HG02798 (cell line): ENCODE measurements around the gene CUX1.
"Not testable (repeated sequence)": the region's sequence is repeated elsewhere in the genome, so short reads cannot be mapped to it uniquely, and the experiment has no call there.

Experiments
- ATAC-seq: cut with Tn5 transposase; IDR thresholded peaks from one replicate; pipeline ENCODE4 v1.9.1; 2021; ENCODE audit warnings: mild to moderate bottlenecking; ENCODE audit not compliant: unreplicated experiment, poor library complexity

CUX1 gene

DNA sequence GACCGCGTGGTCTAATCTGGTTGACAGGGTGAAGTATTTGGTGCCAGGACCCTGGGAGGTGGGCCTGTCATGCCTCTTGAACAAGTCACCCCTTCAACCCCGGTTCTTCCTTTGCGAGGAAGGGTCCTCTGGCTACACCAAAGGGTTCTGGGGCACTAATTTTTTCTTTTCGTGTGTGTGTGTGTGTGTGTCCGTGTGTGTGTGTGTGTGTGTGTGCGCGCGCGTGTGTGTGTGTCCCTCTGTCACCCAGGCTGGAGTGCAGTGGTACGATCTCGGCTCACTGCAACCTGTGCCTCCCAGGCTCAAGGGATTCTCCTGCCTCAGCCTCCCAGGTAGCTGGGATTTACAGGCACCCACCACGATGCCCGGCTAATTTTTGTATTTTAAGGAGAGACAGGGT, 483.9 kb downstream of the CUX1 start:
- not testable (repeated sequence) for ATAC-seq

DNA sequence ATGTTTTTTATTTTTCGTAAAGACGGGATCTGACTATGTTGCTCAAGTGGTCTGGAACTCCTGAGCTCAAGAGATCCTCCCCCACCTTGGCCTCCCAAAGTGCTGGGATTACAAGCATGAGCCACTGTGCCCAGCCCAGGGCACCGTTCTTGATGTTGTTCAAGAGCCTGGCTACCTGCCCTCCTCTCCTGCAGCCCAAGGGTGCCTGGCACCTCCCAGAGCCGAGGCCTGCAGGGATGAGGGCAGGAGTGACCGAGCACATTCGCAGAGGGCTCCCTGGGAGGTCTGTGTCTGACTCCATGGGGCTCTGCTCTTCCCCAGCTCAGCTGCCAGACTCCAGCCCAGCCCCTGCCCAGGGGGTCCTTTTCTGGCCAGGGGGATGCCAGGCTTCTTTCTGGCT, 484.6 kb downstream of the CUX1 start:
- no peak for ATAC-seq

DNA sequence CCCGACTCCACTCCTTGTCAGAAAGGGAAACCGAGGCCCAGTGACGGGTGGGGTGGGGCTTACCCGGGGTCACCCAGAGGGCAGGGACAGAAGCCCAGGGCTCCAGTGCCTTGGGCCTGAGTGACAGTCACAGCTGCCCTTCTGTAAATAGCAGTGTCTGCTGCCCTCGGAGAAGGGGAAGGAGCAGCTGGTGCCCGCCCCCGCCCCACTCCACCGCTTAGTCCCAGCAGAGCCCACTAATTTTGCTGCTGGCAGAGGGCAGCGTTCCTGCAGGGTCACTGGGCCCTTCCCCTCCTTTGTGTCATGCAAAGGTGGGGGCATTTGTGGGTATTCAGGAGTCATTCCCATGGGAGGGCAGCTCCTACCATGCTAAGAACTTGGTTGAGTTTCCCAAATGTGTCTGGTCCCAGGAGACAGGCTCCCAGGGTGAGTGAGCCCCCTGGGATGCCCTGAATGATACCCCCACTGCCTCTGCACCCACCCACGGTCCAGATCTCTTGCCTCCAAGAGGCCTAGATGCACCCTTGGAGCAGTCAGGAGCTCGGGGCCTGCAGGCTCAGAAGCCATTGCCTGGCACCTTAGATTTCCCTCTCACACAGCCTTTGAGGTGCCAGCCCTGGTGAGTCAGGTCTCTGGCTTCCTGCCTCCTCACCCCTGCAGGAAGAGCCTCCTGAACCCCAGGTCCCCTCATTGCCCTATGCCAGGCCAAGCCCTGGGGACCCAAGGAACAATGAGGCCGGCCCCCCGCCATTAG, 486.4 kb downstream of the CUX1 start:
- no peak for ATAC-seq

DNA sequence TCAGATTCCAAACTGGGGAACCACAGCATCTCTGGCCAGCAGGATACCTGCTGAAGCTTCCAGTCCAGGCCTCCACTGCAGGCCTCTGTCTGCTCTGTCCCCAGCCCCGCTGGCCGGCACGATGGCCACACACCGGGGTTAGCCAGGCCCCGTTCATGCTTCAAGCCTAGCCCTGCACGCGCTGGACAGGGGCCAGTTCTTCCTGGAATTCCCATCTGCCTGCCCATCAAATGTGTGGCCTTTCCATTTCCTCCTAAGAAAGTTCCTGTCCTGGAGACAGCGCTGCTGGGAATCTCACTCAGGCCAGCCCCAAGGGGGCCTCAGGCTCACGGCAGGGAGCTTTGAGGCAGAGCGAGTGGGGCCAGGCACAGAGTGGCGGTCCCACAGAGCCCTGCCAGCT, 487.2 kb downstream of the CUX1 start:
- no peak for ATAC-seq

DNA sequence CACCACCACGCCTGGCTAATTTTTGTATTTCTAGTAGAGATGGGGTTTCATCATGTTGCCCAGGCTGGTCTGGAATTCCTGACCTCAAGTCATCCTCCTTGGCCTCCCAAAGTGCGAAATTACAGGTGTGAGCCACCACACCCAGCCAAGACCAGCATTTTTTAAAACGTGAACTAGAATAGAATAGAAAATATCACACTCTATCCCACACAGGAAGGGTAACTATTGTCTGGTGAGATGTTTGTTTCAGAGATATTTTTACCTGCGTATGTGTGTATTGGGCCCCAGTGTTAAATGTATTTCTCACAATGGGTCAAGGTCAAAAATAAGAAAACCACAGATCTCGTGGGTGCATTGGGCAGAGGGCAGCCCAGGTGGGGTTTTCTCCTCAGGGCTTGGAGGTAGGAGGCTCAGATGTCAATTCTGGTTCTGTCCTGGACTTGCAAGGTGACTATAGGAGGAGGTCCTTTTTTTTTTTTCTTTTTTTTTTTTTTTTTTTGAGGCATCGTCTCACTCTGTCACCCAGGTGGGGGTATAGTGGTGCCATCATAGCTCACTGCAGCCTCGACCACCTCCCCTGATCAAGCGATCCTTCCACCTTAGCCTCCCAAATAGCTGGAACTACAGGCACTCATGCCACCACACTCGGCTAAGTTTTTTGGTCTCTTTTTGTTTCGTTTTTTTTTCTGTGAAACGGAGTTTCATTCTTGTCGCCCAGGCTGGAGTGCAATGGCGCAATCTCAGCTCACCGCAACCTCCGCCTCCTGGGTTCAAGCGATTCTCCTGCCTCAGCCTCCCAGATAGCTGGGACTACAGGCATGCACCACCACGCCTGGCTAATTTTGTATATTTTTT, 488.2 kb downstream of the CUX1 start:
- ATAC-seq = peak; percentile 66

DNA sequence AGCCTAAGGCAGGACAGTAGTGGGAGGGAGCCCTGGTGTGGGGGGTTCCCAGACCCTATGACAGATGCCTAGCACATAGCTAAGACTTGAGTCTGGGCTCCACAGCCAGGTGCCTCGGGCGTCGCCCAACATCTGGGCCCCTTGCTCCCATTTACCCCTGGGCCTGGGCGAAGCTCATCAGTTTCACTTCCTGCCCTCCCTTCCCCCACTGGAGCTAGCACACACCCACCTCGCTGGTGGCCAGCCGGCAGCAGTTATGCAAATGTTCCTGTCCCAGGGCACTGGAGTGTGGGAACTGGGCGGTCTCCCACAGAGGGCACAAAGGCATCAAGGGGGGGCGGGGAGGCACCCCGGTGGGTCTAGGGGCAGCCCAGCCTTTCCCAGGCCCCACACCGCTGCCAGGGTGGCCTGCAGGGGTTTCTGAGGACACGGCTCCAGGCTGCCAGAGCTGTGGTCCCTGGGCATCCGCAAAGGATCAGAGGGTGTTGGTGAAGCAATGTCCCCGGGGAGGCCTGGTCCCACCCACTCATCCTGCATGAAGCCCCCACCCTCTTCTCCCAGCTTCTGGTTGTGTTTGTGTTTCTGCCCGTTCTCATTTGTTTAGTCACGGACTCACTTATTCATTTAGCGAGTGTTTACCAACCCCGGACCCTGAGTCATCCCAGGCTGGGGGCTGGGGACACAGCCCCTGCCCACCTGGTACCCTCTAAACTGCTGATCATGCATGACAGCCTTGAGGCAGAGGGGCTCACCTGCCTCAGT, 489.7 kb downstream of the CUX1 start:
- peak; percentile 72 for ATAC-seq

DNA sequence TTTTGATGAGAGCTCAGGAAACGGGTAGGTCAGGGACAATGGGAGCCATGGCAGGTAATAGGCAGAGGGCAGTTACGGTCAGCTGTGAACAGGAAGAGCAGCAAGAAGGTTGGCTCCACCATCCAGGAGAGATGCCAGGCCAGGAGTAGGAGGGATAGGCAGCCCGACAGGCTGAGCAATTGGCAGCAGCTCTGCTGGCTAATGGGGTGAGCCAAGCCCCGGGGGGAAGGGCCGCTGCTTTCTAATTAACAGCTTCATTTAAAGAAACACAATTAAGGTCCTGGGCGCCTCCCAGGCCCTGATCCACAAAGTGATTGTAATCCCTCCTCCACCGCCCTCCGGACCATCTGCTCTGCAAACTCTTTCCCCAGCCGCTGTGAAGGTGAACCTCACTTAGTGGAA, 493.0 kb downstream of the CUX1 start:
- no peak for ATAC-seq

DNA sequence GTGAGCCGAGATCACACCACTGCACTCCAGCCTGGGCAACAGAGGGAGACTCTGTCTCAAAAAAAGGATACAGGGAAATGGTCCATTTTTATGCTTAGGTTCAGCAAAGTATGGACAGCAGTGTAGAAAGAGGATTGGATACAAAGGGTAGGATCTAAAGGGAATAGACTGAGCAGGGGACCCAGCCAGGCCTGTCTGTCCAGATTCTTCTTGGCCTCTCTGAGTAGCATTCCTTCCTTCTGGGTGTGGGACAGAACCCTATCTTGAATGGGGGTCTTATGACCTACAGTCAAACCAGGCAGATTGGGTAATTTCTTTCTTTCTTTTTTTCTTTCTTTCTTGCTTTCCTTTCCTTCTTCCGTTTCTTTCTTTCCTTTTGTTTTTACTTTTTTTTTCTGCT, 494.9 kb downstream of the CUX1 start:
- ATAC-seq = no peak

DNA sequence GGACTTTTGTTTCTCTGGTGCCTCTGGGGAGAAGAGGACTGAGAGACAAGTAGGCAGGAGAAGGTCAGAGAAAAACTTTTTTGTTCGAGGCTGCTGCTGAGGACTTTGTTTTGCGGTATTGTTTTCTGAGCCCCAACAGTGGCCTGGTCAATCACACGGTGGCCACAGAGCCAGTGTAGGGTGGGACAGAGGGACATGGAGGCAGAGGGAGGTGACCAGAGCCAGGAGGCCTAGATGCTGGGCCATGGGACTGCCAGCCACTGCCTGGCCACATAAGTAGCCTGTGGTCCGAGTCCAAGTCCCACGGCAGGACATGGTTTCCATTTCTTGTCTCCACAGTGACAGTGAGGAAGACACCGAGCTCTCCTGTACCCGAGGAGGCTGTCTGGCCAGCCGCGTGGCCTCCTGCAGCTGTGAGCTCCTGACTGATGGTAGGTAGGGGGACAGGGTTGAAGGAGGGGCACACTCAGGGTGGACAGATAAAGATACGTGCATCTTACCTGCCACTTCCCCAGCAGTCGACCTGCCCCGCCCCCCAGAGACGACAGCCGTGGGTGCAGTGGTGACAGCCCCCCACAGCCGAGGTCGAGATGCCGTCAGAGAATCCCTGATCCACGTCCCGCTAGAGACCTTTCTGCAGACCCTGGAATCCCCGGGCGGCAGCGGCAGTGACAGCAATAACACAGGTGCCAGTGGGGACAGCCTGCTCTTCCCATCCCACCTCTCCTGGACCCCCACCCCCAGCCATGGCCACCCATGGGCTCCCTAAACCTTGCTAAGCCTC, 496.8 kb downstream of the CUX1 start:
- ATAC-seq = no peak

DNA sequence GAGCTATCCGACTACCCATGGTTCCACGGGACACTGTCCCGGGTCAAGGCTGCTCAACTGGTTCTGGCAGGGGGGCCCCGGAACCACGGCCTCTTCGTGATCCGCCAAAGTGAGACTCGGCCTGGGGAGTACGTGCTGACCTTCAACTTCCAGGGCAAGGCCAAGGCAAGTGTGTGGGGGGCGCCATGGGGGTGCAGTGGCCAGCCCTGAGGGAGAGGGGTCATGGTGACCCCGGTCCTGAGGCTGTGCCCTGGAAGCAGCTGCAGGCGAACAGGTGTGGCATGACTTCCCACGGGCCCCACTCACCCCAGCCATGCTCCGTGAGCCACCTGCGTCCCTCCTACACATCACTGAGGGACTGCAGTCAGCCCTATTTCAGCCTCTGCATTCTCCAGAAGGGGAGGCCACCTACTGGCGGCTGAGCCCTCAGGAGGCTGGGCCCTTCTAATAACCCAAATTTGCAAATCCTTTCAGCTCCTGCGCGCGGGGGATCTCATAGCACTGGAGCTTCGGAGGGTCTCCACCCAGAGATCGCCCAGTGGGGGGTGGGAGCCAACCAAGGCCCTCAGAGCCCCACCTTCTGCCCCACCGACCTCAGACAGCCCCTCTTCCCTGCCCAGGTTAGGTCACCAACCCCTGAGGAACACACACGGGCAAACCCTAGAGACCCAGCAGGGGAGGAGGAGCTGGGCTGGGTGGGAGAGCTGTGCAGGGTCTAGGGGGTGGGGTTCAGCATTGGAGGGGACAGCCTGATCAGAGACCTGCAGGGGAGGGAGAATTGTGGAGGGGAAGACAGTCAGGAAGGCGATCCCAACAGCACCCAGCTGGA, 500.0 kb downstream of the CUX1 start:
- ATAC-seq = no peak

DNA sequence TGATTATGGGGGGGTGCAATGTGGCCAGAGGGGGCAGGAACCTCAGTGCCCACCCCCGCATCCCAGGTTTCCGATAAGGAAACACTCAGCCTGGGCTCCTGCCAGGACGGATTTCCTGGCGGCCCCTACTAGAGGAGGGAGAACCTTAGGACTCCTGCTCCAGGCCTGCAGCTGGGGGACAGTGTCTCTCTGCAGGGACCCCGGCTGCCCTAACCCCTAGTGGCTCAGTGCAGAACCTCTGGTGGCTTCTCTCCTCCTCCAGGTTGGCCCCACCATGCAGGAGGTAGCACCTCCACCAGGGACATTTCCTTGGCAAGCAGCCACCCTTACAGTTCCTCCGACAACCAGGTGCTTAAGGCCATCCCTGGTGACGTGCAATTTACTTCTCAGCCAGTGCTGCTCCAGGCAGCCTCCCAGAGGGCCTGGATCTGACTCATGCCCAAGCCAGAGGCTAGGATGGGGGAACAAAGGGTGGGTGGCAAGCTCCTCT, 501.1 kb downstream of the CUX1 start:
- ATAC-seq = no peak

DNA sequence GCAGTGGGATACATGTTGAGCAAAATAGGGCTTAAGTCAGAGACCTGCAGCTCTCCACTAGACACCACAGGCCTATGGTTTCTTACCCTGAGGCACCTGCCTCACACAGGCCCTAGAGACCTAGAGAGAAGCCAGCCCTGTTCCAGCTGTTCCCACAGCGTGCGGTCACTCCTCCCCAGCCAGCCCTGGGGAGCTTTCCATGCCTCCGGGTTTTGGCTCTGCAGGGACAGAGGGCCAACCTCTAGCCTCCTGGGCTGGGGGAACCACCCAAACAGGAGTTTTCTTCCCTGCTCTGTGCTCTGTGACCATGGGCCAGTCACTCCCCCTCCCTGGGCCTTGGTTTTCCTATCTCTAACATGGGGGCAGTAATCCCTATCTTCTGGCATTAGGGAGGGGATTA, 502.2 kb downstream of the CUX1 start:
- ATAC-seq = no peak

DNA sequence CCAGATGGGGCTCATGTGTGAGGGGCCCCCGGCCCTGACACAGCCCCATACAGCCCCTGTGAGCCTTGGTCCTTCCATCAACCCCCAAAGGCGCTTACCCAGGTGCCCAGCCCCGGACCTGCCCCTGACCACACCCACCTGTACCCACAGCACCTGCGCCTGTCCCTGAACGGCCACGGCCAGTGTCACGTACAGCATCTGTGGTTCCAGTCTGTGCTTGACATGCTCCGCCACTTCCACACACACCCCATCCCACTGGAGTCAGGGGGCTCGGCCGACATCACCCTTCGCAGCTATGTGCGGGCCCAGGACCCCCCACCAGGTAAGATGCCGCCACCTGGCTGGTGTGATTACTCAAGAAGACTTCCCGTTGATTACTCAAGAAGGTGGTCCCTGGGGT, 502.8 kb downstream of the CUX1 start:
- no peak for ATAC-seq

DNA sequence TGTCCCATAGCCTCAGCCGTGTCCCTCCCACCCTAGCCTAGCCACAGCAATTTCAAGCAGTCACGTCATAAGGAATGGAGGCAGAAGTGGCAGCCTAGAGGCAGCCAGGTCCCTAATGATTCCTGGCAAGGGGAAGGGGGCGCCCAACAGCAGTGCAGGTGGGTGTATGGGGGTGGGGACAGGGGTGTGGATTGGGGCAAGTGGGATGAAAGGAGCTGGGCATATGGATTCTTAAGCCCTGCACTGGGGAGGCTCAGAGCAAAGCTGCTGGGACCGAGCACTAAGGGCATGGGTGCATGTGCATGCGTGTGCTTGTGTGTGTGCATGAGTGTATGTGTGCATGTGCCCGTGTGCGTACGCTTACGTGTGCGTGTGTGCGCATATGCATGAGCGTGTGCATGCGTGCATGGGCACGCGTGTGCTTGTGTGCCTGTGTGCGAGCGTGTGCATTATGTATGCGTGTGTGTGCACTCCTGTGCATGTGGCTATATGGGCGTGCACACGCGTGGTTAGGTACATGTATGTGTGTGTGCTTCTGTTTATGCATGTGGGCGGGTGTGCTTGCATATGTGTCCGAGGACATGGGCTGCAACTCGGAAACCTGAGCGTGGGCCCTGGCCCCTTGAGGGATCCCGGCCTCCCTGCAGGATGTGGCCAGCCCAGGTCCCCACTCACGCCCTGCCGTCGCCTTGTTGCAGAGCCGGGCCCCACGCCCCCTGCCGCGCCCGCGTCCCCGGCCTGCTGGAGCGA, 503.4 kb downstream of the CUX1 start:
- no peak for ATAC-seq

DNA sequence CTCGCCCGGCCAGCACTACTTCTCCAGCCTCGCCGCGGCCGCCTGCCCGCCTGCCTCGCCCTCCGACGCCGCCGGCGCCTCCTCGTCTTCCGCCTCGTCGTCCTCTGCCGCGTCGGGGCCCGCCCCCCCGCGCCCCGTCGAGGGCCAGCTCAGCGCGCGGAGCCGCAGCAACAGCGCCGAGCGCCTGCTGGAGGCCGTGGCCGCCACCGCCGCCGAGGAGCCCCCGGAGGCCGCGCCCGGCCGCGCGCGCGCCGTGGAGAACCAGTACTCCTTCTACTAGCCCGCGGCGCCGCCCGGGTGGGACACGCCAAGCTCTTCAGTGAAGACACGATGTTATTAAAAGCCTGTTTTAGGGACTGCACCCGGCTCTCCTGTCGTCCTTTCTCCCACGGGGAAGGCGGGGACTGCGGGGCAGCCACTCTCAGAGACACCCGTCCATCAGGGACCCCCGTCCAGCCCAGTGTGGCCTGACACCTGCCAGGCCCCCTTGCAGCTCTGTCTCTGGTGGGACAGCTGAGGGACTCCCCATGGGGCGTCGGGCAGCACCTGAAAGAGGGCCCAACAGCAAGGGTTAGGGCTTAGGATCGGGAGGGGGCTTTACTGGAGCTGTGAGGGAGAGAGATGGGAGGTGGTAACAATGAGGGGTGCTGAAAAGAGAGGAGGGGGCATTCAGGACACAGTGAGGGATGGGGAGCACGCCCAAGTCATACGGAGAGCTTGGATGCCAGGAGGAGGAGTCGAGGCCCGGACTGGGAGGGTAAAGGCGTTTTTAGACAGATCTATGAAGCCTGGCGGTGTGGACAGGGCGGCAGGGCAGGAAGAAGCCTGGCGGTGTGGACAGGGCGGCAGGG, 504.1 kb downstream of the CUX1 start:
- no peak for ATAC-seq

DNA sequence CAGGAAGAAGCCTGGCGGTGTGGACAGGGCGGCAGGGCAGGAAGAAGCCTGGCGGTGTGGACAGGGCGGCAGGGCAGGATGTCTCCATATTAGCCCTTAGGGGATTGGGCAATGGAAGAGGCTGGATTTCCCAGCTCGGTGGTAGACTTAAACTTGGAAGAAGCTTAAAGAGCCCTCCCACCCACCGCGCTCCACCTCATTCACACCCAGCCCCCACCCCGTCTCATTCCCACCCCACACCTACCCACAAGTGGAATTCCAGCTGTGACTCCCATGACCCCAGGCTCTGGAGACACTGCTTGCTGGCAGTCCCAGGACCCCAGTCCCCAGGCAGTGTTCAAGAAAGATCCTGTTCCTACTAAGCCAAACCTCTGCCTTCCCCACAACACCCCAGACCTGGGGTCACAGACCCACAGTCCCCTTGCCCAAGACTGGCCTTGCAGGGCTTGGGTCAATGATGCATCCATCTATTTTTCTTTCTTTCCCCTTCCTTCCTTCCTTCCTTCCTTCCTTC, 504.8 kb downstream of the CUX1 start:
- ATAC-seq = no peak

DNA sequence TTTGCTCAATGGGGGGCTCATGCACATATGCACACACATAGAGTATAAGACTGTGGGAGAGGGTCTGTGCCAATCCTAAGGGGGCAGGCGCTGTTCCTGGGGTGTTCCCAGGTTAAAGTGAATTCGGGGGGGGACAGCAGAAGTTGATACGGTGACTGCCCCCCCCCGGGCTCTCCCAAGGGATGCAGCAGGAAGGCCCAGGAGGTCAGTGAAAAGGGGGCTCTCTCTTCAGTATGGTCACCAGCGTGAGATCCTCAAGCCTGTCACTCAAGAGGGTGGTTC, 506.4 kb downstream of the CUX1 start:
- no peak for ATAC-seq

DNA sequence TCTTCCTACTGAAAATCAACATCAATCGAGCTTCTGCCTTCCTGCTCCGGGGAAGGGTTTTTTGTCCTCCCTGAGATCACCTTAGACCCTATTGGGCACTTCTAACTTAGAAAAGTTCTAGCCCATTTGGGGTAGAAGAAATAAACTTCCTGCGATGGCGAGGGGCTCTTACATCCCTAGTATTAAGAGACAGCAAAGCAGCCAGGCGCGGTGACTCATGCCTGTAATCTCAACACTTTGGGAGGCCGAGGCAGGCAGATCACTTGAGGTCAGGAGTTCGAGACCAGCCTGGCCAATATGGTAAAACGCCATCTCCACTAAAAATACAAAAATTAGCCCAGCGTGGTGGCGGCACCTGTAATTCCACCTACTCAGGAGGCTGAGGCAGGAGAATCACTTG, 507.7 kb downstream of the CUX1 start:
- not testable (repeated sequence) for ATAC-seq
